Measurements from ENCODE around the gene MAD2L2. TPM values are rescaled to one million over a fixed set of nuclear protein-coding genes. Genes with fewer than 3 reads are reported as not detected.
A peak's percentile ranks its signal among the peaks of the same experiment; 100 is the strongest.

Gene MAD2L2
- total RNA-seq, 1 donor from 2014 or later, result 49.5 TPM

DNA sequence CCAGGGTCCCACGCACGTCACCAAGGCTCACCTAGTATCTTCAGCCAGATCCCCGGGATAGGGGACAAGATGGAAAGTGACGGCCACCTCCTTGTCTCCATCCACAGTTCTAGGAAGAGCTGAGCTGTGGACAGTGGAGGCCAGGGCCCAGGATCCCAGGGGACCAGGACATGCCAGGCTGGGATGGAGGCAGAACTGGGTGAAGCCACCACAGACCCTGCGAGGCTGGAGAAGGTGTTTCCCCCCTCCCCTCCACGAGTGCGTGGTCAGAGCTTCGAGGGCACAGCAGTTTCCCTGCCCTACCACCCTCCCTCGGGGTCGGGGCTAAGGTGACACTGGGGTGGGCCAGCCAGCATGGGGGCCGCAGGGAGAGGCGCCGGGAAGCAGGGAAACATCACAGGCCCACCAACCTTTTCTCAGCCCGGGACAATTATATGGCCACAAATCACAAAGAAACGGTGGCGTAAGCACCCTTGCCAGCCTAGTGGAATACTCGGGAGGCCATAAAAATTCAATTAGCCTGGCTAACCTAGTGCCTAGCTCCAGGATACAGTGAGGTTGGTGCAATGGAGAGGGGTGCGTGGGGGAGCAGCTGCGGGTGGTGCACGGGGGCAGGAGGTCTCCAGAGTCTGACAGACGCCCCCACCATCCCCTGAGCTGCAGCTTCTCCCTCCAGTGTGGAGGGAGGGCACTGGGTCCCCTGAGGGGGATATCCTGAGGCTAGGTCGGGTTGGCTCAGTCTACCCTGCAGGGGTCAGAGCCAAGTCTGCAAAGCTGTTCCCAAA lies 23.9 kb upstream of the MAD2L2 start:
- no peak for DNase-seq (ENCODE audit: low read depth, low spot score)

DNA sequence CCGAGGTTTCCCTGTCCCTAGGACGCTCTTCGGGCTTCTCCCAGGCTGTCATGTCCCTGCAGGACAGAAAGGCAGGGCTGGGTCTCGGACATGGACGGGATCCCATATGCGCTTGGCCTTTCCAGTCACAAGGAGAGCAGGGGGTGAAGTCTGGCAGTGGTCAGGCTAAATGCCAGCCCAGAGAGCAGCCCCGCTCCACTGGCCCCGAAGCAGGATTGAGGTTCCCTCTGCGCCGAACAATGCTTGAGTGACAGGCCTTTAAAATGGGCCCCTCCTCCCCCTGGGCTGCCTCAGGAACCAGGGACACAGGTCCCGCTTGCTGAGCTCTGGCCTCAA lies 23.2 kb upstream of the MAD2L2 start:
- DNase-seq (ENCODE audit: low read depth, low spot score), result no peak

DNA sequence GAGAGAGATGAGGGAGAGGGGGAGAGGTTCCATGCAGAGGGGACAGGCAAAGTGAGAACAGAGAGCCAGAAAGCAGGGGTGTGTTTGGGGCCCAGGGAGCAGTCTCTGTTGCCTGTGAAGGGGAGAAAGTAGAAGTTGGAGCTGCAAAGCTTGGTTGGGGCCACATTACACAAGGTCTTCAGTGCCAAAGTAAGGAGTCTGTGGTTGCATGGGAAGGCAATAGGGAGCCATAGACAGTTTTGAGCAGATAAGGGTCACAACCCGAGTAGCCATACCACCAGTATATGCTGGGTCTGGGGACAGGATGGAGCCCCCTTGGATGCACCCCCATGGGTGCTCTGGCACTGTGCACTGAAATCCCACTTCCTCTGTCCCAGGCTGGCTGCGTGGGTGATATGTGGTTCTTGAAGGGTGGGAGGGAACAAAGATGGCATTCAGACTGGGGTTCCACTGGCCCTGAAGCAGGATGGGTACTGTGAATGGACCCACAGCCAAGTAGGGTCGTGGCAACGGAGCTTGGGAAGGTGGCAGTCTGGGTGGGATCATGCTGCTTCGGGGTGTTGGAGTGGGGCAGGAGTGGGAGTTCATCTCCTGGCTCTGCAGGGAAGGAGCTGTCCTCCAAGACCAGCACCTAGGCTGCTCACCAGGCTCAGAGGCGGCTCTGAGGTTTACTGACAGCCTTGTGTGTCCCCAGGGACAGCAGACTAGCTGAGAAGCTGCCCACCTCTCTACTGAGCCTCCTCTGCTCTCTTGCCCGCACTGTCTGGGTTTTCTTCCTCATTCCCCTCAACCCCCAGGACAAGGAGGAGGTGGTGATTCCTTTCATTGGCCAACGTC lies 22.6 kb upstream of the MAD2L2 start:
- no peak for DNase-seq (ENCODE audit: low read depth, low spot score)

DNA sequence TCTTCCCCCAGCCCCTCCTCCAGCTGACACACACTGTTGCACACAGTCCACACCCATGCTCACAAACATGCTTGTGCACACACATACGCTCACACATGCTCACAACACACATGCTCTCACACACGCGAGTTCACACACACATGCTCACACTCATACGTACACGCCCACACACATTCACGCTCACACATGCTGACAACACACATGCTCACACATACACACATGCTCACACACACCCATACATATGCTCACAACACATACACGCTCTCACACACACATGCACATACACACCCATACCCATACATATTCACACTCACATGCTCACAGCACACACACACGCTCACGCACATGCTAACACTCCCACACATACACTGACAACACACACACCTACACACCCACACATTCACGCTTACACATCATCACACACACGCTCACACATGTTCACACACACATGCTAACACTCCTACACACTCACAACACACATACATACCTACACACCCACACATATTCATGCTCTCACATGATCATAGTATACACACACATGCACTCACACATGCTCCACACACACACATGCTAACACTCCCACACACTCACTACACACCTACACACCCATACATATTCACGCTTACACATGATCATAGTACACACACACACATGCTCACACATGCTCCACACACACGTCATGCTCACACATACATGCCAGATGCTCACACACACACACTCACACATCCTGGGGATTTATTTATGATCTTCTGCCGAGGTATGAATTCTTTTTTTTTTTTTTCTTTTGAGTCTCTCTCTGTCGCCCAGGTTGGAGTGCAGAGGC lies 21.2 kb upstream of the MAD2L2 start:
- DNase-seq (ENCODE audit: low read depth, low spot score), result no peak

DNA sequence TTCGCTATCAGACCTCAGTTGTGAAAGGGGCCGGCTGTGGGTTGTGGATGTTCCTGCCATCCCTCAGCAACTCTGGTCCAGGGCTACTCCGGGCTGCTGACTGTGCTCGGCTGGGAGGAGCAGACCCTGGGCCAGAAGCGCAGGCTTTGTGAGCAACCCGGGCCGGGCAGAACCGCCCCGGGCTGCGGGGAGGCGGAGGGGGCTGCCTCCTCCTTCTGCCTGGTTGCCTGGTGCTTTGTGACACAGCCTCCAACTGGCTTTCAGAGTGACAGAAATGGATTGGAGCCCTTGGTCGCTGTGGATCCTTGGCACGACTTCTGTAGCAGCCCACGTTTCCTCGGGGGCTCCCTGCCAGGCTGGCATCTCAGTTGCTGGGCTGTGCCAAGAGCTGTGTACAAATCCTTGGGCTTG lies 20.6 kb upstream of the MAD2L2 start:
- DNase-seq (ENCODE audit: low read depth, low spot score), result no peak

DNA sequence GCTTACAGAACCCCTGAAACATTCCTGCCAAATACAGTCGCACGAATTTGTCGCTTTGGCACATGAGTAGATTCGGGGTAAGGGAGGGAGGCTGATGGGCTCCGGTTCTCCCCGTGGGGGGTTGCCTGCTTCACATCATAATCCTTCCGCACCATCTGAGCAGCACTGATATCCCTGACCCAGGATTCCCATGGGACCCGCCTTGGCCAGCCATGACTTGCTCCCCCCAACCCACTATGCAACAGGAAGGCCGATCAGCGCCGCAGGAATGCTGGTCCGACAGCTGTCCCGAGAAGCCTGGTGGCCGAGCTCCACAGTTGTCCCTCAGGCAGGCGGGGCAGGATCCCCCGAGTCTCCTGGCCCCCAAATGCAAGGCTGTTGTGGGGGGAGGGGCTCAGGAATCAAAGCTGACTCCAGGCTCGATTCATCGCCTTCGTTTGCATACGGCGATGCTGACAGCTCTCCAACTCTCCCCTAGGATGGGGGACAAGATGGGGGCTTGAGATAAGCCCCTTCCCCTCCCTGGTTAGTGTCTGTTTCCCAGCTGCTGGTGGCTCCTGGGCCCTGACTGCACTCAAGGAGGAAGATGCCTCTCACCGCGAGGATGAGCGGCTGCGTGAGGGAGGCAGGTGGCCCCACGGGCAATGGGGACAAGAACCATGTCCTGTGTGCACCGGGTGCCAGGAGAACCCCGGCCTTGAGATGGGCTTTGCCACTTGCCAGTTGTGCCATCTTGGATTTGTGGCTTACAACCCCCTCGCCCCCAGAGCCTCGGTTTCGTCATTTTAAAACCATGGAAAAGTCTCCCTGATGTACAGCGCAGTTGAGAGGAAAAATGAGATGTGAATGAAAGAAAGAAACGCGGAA lies 19.9 kb upstream of the MAD2L2 start:
- DNase-seq (ENCODE audit: low read depth, low spot score), result no peak

DNA sequence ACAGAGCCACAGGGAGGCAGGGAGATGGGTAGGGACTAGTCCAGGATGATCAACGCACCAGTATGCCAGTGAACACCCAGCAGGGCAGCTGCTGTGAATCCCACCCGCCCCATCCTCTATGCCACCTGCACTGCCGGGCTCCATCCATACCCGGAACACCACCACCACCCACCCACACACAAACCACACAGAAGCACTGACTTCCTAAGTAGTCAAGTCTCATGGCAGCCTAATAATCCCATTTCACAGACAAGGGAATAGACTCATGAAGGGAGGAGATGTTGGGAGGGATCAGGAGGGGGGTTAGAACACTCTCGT lies 16.9 kb upstream of the MAD2L2 start:
- no peak for DNase-seq (ENCODE audit: low read depth, low spot score)

- no peak for DNase-seq (ENCODE audit: low read depth, low spot score)
Observed at GRCh38 chr1:11697188-11697892, 16.4 kb upstream of the MAD2L2 start.

DNA sequence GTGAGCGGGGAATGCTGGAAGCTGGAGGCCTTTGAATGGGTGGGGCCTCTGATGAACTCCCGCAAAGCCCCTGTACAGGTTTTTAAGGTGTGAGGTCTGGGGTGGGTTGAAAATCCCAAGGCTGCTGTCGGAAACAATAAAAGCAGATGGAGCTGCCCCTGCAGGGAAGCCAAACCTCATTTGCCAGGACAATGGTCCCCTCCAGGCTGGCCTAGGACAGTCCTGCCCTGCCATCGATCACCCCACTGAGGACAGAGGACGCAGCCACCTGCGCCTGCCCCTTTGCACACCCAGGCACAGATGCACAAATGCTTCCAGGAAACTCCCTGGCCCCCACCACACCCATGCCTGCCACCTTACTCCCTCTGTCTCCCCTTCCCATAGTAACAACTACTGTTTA lies 14.9 kb upstream of the MAD2L2 start:
- DNase-seq (ENCODE audit: low read depth, low spot score), result no peak

DNA sequence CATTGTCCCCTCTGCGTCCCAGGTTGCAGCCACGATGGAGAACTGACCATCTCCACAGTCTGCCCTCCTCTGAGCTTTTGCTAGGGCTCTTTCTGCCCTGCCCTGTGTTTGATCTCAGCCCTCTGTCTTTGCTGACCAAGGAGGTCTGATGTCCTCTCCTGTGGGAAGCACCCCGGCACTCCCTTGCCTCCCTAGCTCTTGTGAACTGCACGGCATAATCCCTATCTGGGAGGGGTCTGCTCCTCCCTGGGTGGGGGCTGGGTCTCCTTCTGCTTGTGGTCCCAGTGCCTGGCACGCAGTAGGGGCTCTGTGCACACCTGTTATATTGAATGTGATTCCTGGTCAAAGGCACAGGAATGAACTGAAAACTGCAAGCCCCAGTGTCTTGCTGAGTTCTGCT lies 13.0 kb upstream of the MAD2L2 start:
- DNase-seq (ENCODE audit: low read depth, low spot score), result no peak

GRCh38 chr1:11693024-11693590 lies 12.2 kb upstream of the MAD2L2 start:
- peak; percentile 59 for DNase-seq (ENCODE audit: low read depth, low spot score)

DNA sequence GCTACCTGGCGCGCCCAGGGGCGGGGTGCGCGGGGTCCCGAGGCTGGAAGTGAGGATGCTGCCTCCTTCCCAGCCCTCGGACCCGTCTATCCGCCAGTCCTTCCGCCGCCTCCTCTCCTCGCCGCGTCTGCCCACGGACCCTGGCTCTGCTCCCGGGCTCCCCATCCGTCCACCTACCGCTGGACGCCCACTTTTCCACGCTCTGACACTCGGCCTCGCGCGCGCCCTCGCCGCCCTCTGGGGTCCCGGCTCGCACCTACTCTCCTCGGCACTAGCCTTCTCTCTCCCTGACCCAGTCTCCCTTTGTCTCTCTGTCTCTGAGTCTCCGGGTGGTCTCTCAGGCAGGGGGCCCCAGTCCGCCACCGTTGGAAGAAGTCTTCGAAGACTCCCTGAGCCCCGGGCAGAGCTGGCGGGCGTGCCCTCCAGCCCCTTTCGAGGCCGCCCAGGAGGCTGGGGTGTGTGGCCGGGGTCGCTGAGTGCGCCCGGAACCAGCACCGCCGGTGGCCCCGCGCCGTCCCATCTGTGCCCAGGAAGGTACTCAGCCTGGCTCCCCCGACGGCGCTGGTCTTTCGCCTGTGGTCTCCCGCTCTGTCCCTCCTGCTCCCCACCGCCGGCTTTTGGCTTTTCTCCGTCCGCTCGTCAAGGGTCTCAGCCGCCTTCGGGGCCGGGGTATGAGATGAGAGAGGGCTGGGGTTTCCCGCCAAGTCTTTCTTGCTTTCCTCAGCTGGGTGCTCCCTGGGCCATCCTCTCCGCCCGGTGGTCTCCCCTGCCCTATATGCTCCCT lies 11.2 kb upstream of the MAD2L2 start:
- no peak for DNase-seq (ENCODE audit: low read depth, low spot score)

DNA sequence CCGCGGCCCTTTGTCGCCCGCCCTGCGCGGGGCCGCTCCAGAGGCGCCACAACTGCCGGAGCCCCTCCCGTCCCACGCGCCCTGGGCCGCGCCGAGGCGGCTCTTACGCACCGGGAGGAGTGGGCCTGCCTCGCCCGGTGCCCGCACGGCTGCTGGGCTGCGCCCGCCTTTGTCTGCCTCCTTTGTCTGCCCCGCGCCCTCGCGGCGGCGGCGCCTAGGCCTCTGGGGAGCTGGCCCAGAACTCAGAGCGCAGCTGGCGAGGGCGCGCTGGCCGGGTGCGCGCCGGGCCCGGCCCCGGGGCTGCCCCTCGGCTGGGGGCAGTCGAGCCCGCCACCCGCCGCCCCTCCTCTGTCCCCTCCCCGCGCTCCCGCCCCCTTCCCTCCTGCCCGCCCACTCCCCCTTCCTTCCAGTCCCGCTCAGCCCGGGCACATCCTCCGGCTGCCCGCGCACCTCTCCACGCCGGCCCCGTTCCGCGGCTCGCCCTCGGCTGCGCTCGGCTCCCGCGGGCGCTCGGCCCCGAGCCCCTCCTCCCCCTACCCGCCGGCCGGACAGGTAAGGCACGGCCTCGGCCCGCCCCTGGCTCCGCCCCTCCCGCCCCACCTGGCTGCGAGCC lies 10.5 kb upstream of the MAD2L2 start, which contains the start of gene DRAXIN:
Gene DRAXIN (plus strand): TSS at position 409 of the 613 bp plus-strand sequence. CDS start 14,549 bp downstream, outside the sequence.
- DNase-seq (ENCODE audit: low read depth, low spot score), result no peak

DNA sequence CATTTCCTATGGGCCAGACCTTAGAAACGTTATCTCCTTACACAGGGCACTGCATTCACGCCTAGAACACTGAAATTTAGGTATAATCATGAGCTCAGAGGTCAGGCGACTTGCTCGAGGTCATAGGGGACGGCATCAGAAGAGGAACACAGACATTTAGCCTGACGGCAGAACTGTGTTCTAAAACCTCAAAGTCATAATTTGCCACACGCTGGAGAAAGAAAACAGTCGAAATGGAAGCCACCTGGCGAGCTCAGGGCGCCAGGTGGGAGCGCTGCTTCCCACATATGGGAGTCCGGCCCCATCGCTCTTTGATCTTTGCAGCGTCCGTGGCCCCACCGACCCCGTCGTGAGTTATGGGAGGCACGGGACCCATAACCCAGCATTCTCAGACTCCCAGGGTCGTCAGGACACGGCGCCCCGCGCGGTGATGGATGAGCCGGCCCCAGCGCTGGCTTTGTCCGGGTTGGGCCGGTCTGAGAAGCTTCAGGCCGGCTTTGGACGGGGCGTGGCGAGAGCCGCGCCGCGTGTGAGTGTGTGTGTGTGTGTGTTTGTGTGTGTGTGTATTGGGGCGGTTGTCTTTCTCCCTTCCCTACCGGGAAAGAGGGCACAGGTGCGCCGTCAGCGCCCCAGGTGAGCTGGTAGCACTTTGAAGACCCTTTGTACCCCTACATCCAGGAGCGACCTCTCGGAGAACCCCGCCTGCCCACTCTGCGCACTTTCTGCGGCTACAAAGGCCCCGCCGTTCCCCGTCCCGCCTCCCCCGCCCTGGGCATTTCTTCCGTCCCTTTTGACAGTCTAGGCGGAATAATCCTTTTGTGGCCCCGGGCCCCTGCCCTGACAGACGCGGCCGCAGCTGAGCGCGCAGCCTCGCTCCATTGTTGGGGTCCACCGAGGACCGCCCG lies 9.7 kb upstream of the MAD2L2 start:
- DNase-seq (ENCODE audit: low read depth, low spot score), result no peak

- no peak for DNase-seq (ENCODE audit: low read depth, low spot score)
Observed at GRCh38 chr1:11688506-11688905, 7.6 kb upstream of the MAD2L2 start.

- no peak for DNase-seq (ENCODE audit: low read depth, low spot score)
Observed at GRCh38 chr1:11685210-11685752, 4.3 kb upstream of the MAD2L2 start.

GRCh38 chr1:11684070-11684469 lies 3.1 kb upstream of the MAD2L2 start:
- DNase-seq (ENCODE audit: low read depth, low spot score), result no peak
